ENCODE results near the gene TTC39B.

Gene TTC39B

DNA sequence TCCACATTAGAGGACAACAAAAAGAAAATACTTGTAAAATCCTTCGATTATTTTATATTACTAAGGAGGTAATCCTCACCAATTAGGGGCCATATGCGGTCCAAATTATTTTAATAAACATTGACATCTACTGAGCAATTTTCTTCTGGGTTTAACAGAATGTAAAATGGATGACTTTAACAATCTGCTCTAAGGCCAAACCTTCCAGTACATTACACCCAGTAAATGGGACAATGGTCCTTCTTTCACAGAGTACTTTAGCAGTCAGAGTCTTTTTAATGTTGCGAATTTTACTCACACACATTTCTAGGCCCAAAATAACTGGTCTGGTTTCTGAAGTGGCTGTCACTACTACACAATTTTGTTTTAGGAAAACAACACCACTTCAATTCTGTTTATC is 106.9 kb downstream of the TTC39B start:
- Histone ChIP-seq H3K36me3 (ENCODE audit: control insufficient read depth, insufficient read depth, low read length) (no peaks in the 10 kb centered on the region), H2AFZ (no peak overlapping the region), H3K9ac (no peak overlapping the region), H3K79me2 (no peaks in the 10 kb centered on the region), H3K27me3 (ENCODE audit: control insufficient read depth, insufficient read depth, low read length) (no peaks in the 10 kb centered on the region), H3K27ac (no peak overlapping the region), H3K4me2 (ENCODE audit: low read length) (no peak overlapping the region), H3K4me1 (no peaks in the 10 kb centered on the region), H3K4me3 (ENCODE audit: low read depth, low read length) (no peak overlapping the region), H3K9me3 (ENCODE audit: control insufficient read depth, low read length) (no peaks in the 10 kb centered on the region)
- TF ChIP-seq, protein P1, sequence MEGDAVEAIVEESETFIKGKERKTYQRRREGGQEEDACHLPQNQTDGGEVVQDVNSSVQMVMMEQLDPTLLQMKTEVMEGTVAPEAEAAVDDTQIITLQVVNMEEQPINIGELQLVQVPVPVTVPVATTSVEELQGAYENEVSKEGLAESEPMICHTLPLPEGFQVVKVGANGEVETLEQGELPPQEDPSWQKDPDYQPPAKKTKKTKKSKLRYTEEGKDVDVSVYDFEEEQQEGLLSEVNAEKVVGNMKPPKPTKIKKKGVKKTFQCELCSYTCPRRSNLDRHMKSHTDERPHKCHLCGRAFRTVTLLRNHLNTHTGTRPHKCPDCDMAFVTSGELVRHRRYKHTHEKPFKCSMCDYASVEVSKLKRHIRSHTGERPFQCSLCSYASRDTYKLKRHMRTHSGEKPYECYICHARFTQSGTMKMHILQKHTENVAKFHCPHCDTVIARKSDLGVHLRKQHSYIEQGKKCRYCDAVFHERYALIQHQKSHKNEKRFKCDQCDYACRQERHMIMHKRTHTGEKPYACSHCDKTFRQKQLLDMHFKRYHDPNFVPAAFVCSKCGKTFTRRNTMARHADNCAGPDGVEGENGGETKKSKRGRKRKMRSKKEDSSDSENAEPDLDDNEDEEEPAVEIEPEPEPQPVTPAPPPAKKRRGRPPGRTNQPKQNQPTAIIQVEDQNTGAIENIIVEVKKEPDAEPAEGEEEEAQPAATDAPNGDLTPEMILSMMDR (IDR thresholded peaks at IDR 0.05): no peak

DNA sequence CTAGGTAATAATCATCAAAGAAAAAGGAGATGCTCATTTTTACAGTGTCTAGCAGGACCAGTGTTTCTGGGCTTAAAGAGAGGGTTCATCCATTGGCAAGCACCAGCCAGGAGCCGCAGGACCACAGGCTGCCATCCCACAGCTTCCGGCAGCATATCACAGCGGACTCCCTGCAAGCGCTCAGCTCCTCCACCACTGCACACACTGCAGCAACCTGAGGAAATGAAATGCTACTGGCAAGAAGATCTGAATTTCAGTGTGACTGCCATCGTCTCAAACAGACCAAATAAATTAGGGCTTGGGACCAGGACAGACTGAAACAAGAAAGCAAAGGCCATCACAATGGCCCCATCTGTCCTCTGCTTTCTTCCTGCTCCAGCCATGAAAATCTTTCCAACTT is 114.2 kb downstream of the TTC39B start:
- Histone ChIP-seq H3K36me3 (ENCODE audit: control insufficient read depth, insufficient read depth, low read length) (no peaks in the 10 kb centered on the region), H3K9ac (no peak overlapping the region), H3K4me1 (no peaks in the 10 kb centered on the region)

DNA sequence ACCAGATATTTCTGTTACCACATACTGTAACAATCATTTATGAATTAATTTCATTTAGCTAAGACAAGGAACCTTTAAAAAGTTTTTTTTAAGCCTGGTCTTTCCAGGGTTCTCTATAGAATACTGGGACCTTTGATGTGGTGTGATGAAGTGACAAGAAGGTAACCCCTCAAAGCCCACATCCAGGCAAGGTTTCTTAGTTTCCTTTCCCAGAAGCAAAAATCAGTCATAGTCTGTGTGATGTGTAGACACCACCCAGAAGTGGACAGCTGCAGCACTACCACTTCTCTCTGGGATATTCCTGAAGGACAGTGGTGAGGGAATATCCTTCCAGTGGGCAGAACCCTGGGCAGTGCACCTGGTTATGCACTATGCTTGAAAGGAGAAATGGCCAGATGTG is 115.6 kb downstream of the TTC39B start:
- TF ChIP-seq, protein P1 (IDR thresholded peaks at IDR 0.05): no peak
- Histone ChIP-seq H3K36me3 (ENCODE audit: control insufficient read depth, insufficient read depth, low read length) (no peaks in the 10 kb centered on the region), H3K4me2 (ENCODE audit: low read length) (no peak overlapping the region)

More for the DNA sequence above, 114.2 kb downstream of the TTC39B start:
- Histone ChIP-seq H3K4me2 (ENCODE audit: low read length) (no peak overlapping the region), H3K27me3 (ENCODE audit: control insufficient read depth, insufficient read depth, low read length) (no peaks in the 10 kb centered on the region), H3K79me2 (no peaks in the 10 kb centered on the region), H3K27ac (no peak overlapping the region), H3K4me3 (ENCODE audit: low read depth, low read length) (no peak overlapping the region), H3K9me3 (ENCODE audit: control insufficient read depth, low read length) (no peaks in the 10 kb centered on the region), H2AFZ (no peak overlapping the region)
- TF ChIP-seq, protein P1 (IDR thresholded peaks at IDR 0.05): no peak

DNA sequence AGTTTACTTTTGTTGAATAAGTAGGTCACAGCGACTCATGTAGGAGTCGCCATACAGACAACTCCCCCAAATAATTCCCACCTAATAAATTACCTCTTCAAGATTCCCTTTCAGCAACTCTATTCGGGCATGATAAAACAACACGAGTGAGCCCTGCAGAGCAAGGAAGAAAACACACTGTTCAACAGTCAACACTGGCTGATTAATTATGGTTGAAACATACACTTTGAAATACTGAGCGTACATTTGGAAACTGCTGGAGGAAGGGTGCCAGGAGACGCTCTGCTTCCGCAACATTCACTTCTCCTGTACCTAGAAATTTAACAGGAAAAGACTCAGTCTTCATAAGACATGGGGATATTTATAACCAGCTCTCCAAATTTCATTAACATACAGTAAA is 117.5 kb downstream of the TTC39B start:
- Histone ChIP-seq H3K9ac (no peak overlapping the region), H3K9me3 (ENCODE audit: control insufficient read depth, low read length) (no peaks in the 10 kb centered on the region), H3K4me2 (ENCODE audit: low read length) (no peak overlapping the region), H3K4me1 (no peaks in the 10 kb centered on the region), H3K27me3 (ENCODE audit: control insufficient read depth, insufficient read depth, low read length) (no peaks in the 10 kb centered on the region), H3K27ac (no peak overlapping the region), H2AFZ (no peak overlapping the region), H3K79me2 (no peaks in the 10 kb centered on the region), H3K36me3 (ENCODE audit: control insufficient read depth, insufficient read depth, low read length) (no peaks in the 10 kb centered on the region), H3K4me3 (ENCODE audit: low read depth, low read length) (no peak overlapping the region)
- TF ChIP-seq, protein P1 (IDR thresholded peaks at IDR 0.05): no peak

More for the DNA sequence above, 115.6 kb downstream of the TTC39B start:
- Histone ChIP-seq H3K9me3 (ENCODE audit: control insufficient read depth, low read length) (no peaks in the 10 kb centered on the region), H3K4me1 (no peaks in the 10 kb centered on the region), H3K9ac (no peak overlapping the region), H3K27me3 (ENCODE audit: control insufficient read depth, insufficient read depth, low read length) (no peaks in the 10 kb centered on the region), H2AFZ (no peak overlapping the region), H3K79me2 (no peaks in the 10 kb centered on the region), H3K27ac (no peak overlapping the region), H3K4me3 (ENCODE audit: low read depth, low read length) (no peak overlapping the region)

DNA sequence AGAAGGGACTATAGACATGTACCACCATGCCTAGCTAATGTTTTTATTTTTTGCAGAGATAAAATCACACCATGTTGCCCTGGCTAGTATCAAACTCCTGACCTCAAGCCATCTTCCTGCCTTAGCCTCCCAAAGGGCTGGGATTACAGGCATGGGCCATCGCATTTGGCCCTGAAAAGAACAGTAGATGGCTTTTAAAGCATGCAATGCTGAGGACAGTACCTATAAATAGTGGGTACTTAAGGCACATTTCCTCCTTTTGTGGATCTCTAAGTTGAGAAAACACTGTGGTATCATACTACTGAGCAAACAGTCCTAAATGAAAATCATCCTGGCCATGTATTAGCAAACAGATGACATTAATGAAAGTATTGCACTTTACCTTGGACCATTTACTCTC is 119.4 kb downstream of the TTC39B start:
- H3K27me3 ChIP-seq (ENCODE audit: control insufficient read depth, insufficient read depth, low read length): no peaks in the 10 kb centered on the region
- no peak overlapping the region for H3K4me2 ChIP-seq (ENCODE audit: low read length)
- H3K79me2 ChIP-seq: no peaks in the 10 kb centered on the region
- no peaks in the 10 kb centered on the region for H3K4me1 ChIP-seq
- no peak overlapping the region for H3K4me3 ChIP-seq (ENCODE audit: low read depth, low read length)
- H2AFZ ChIP-seq: no peak overlapping the region
- no peaks in the 10 kb centered on the region for H3K9me3 ChIP-seq (ENCODE audit: control insufficient read depth, low read length)
- H3K9ac ChIP-seq: no peak overlapping the region
- TF ChIP-seq, protein P1 (IDR thresholded peaks at IDR 0.05): no peak
- no peak overlapping the region for H3K27ac ChIP-seq
- H3K36me3 ChIP-seq (ENCODE audit: control insufficient read depth, insufficient read depth, low read length): no peaks in the 10 kb centered on the region
